ENCODE measurements around the gene DPP3.
A peak's percentile ranks its signal among the peaks of the same experiment; 100 is the strongest.

DNA sequence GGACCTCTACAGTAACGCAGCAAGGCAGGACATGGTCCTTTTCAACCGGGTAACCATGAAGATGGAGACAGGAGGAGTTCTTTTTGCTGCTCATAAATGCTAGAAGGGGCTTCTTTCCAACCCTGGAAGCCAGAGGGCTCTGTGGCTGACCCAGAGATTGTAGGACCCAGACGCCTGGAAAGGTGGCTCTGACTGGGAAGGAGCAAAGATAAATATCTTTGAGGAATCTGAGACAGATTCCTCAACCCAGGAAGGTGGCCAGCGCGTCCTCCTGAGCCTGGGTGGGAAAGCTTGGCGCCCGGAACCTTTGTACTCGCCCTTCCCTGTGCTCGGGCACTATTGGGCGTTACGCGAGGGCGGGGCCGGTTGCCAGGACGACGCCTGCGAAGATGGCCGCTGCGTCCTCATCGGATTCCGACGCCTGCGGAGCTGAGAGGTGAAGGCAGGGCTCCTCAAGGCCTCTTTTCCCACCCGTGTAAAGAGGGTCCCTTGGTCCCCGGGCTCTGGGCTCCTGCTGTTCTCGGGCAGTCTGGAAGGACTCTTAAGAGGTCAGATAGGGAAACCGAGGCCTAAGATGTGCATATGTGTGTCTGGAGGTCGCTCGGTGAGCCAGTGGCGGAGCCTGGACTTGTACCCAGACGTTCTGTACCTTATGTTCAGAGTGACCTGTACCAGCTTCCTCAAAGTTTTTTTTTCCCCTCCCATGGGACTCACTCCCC lies 30.2 kb downstream of the DPP3 start, which contains the start of gene BBS1:
- TF ChIP-seq, protein P1, sequence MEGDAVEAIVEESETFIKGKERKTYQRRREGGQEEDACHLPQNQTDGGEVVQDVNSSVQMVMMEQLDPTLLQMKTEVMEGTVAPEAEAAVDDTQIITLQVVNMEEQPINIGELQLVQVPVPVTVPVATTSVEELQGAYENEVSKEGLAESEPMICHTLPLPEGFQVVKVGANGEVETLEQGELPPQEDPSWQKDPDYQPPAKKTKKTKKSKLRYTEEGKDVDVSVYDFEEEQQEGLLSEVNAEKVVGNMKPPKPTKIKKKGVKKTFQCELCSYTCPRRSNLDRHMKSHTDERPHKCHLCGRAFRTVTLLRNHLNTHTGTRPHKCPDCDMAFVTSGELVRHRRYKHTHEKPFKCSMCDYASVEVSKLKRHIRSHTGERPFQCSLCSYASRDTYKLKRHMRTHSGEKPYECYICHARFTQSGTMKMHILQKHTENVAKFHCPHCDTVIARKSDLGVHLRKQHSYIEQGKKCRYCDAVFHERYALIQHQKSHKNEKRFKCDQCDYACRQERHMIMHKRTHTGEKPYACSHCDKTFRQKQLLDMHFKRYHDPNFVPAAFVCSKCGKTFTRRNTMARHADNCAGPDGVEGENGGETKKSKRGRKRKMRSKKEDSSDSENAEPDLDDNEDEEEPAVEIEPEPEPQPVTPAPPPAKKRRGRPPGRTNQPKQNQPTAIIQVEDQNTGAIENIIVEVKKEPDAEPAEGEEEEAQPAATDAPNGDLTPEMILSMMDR (IDR thresholded peaks at IDR 0.05): no peak
- no peak for TF ChIP-seq ESRRA (CRISPR knock-in tag; IDR thresholded peaks at IDR 0.05; ENCODE audit: borderline replicate concordance)
- TF ChIP-seq, protein P2, sequence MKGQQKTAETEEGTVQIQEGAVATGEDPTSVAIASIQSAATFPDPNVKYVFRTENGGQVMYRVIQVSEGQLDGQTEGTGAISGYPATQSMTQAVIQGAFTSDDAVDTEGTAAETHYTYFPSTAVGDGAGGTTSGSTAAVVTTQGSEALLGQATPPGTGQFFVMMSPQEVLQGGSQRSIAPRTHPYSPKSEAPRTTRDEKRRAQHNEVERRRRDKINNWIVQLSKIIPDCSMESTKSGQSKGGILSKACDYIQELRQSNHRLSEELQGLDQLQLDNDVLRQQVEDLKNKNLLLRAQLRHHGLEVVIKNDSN (CRISPR knock-in tag; IDR thresholded peaks at IDR 0.05): 0 out of 2 replicates have a peak, but pooled peaks have one; percentile 29
- TF ChIP-seq, protein P3, sequence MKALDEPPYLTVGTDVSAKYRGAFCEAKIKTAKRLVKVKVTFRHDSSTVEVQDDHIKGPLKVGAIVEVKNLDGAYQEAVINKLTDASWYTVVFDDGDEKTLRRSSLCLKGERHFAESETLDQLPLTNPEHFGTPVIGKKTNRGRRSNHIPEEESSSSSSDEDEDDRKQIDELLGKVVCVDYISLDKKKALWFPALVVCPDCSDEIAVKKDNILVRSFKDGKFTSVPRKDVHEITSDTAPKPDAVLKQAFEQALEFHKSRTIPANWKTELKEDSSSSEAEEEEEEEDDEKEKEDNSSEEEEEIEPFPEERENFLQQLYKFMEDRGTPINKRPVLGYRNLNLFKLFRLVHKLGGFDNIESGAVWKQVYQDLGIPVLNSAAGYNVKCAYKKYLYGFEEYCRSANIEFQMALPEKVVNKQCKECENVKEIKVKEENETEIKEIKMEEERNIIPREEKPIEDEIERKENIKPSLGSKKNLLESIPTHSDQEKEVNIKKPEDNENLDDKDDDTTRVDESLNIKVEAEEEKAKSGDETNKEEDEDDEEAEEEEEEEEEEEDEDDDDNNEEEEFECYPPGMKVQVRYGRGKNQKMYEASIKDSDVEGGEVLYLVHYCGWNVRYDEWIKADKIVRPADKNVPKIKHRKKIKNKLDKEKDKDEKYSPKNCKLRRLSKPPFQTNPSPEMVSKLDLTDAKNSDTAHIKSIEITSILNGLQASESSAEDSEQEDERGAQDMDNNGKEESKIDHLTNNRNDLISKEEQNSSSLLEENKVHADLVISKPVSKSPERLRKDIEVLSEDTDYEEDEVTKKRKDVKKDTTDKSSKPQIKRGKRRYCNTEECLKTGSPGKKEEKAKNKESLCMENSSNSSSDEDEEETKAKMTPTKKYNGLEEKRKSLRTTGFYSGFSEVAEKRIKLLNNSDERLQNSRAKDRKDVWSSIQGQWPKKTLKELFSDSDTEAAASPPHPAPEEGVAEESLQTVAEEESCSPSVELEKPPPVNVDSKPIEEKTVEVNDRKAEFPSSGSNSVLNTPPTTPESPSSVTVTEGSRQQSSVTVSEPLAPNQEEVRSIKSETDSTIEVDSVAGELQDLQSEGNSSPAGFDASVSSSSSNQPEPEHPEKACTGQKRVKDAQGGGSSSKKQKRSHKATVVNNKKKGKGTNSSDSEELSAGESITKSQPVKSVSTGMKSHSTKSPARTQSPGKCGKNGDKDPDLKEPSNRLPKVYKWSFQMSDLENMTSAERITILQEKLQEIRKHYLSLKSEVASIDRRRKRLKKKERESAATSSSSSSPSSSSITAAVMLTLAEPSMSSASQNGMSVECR (CRISPR knock-in tag; IDR thresholded peaks at IDR 0.05; ENCODE audit: borderline replicate concordance): peak; percentile 95; the same call in 1 of the 2 replicates
- peak; percentile 81 for TF ChIP-seq FOXK1 (CRISPR knock-in tag; IDR thresholded peaks at IDR 0.05)

Measured in WTC11 (cell line).